HepG2 (cell line): ENCODE results near the gene ZNF483. TPM values are rescaled to one million over a fixed set of nuclear protein-coding genes. Genes with fewer than 3 reads are reported as not detected.

ENCODE experiments used
- AGO1 ChIP-seq: fragments of 200-400 bp; formaldehyde crosslinking; IDR thresholded peaks from 2 replicates; pipeline ENCODE4 v1.6.1; 2017; ENCODE audit warnings: mild to moderate bottlenecking, low read depth, low read length, moderate library complexity; ENCODE audit not compliant: poor library complexity, severe bottlenecking
- BORCS8-MEF2B ChIP-seq: sonication (generic); formaldehyde crosslinking; IDR thresholded peaks from 2 replicates; pipeline ENCODE4 v1.8.0; 2022; ENCODE audit warnings: mild to moderate bottlenecking, missing genetic modification reagents
- CEBPB ChIP-seq: IDR thresholded peaks from 2 replicates; pipeline ENCODE4 v1.6.1; 2011; ENCODE audit warnings: low read depth, low read length, improper control_type of control experiment, borderline replicate concordance
- DMAP1 ChIP-seq: IDR thresholded peaks from 2 replicates; pipeline ENCODE4 v1.6.1; 2016
- ELF4 ChIP-seq: sonication (generic); formaldehyde crosslinking; IDR thresholded peaks from 2 replicates; pipeline ENCODE4 v1.5.0; 2020; ENCODE audit warnings: missing genetic modification reagents, mild to moderate bottlenecking, moderate library complexity, borderline replicate concordance
- FOXA3 ChIP-seq: IDR thresholded peaks from 2 replicates; pipeline ENCODE4 v1.6.1; 2016; ENCODE audit warnings: missing genetic modification reagents, missing compliant biosample characterization
- KDM5A ChIP-seq: fragments of 200-600 bp; sonication (generic); IDR thresholded peaks from 2 replicates; pipeline ENCODE4 v1.7.0; 2018; ENCODE audit warnings: antibody characterized with exemption, mild to moderate bottlenecking, low read length, borderline replicate concordance
- KDM6A ChIP-seq: IDR thresholded peaks from 2 replicates; pipeline ENCODE4 v1.6.1; 2016; ENCODE audit warnings: low read depth
- SAP130 ChIP-seq: IDR thresholded peaks from 2 replicates; pipeline ENCODE4 v1.6.1; 2016; ENCODE audit warnings: low read depth
- SIN3A ChIP-seq: IDR thresholded peaks from 2 replicates; pipeline ENCODE4 v1.6.1; 2011; ENCODE audit warnings: low read depth, mild to moderate bottlenecking, control low read depth, low read length, borderline replicate concordance
- SIN3B ChIP-seq: fragments of 150-350 bp; IDR thresholded peaks from 2 replicates; pipeline ENCODE4 v1.6.1; 2014; ENCODE audit warnings: low read length
- SOX13 ChIP-seq, 3 experiments: fragments of 450-650 bp in 1 of 3; sonication (generic) in 1 of 3; formaldehyde crosslinking in 1 of 3; IDR thresholded peaks in 2 of 3; conservative IDR thresholded peaks in 1 of 3; 2 replicates each; pipeline versions ENCODE4 v1.5.0 to v1.6.1; 2016 to 2020; ENCODE audit warnings: antibody characterized with exemption in 1 of 3, mild to moderate bottlenecking in 1 of 3, missing compliant biosample characterization in 1 of 3, missing genetic modification reagents in 1 of 3, moderate library complexity in 1 of 3
- TARDBP ChIP-seq: sonication (generic); formaldehyde crosslinking; IDR thresholded peaks from 2 replicates; pipeline ENCODE4 v1.8.0; 2022; ENCODE audit warnings: mild to moderate bottlenecking, missing genetic modification reagents
- THAP11 ChIP-seq: IDR thresholded peaks from 2 replicates; pipeline ENCODE4 v1.6.1; 2016; ENCODE audit warnings: missing biosample characterization, missing genetic modification reagents
- ZFY ChIP-seq: sonication (generic); formaldehyde crosslinking; IDR thresholded peaks from 2 replicates; pipeline ENCODE4 v1.4.0; 2020; ENCODE audit warnings: missing genetic modification reagents
- ZNF530 ChIP-seq: sonication (generic); formaldehyde crosslinking; IDR thresholded peaks from 2 replicates; pipeline ENCODE4 v1.5.0; 2020; ENCODE audit warnings: low read depth, mild to moderate bottlenecking, missing genetic modification reagents
- ZNF747 ChIP-seq: sonication (generic); formaldehyde crosslinking; IDR thresholded peaks from 2 replicates; pipeline ENCODE4 v1.8.1; 2023; ENCODE audit warnings: missing genetic modification reagents, mild to moderate bottlenecking, borderline replicate concordance
- polyA plus RNA-seq, 8 experiments: library from polyadenylated mRNA; depleted of rRNA in 3 of 8; stranded (reverse) in 7 of 8; unstranded in 1 of 8; fragments of >200 nt; fragmentation: Illumina TruSeq in 4 of 8; extraction: Trizol in 4 of 8; gene quantifications; 2 replicates each; pipeline versions ENCODE4 v1.2.1 to v1.2.3, GENCODE V29; 2011 to 2016; ENCODE audit warnings: low read depth in 4 of 8, missing spikeins in 1 of 8, mixed read lengths in 1 of 8; ENCODE audit not compliant: insufficient read depth in 1 of 8
- total RNA-seq, 5 experiments: library from RNA; depleted of rRNA; stranded (reverse); fragments of >200 nt; fragmentation: Illumina TruSeq; extraction: Trizol; gene quantifications; 2 replicates each; pipeline ENCODE4 v1.2.3, GENCODE V29; 2016; ENCODE audit warnings: low read depth in 1 of 5
- TF ChIP-seq, protein P1 (sequence below): IDR thresholded peaks from 2 replicates; pipeline ENCODE4 v1.6.1; 2018; ENCODE audit warnings: missing genetic modification reagents, mild to moderate bottlenecking, missing compliant biosample characterization
- TF ChIP-seq, protein P2 (sequence below), 2 experiments: fragments of 450-650 bp in 1 of 2; sonication (generic) in 1 of 2; formaldehyde crosslinking; IDR thresholded peaks; 2 replicates each; pipeline versions ENCODE4 v1.5.0 to v1.8.0; 2020 to 2022; ENCODE audit warnings: mild to moderate bottlenecking in 1 of 2, missing genetic modification reagents in 1 of 2
- TF ChIP-seq, protein P3 (sequence below): sonication (generic); formaldehyde crosslinking; IDR thresholded peaks from 2 replicates; pipeline ENCODE4 v1.4.0; 2020; ENCODE audit warnings: missing genetic modification reagents
- TF ChIP-seq, protein P4 (sequence below): IDR thresholded peaks from 2 replicates; pipeline ENCODE4 v1.6.1; 2016; ENCODE audit warnings: missing compliant biosample characterization, missing genetic modification reagents, borderline replicate concordance
- TF ChIP-seq, protein P5 (sequence below): sonication (generic); formaldehyde crosslinking; IDR thresholded peaks from 2 replicates; pipeline ENCODE4 v1.8.0; 2022; ENCODE audit warnings: mild to moderate bottlenecking, missing genetic modification reagents; ENCODE audit not compliant: insufficient replicate concordance

The ZNF483 gene
- total and polyA plus RNA-seq, 2 of the 13 experiments (the other 11 are each of a cell fraction or from before 2014, with no cell fraction given): 2.0 to 9.5 TPM

DNA sequence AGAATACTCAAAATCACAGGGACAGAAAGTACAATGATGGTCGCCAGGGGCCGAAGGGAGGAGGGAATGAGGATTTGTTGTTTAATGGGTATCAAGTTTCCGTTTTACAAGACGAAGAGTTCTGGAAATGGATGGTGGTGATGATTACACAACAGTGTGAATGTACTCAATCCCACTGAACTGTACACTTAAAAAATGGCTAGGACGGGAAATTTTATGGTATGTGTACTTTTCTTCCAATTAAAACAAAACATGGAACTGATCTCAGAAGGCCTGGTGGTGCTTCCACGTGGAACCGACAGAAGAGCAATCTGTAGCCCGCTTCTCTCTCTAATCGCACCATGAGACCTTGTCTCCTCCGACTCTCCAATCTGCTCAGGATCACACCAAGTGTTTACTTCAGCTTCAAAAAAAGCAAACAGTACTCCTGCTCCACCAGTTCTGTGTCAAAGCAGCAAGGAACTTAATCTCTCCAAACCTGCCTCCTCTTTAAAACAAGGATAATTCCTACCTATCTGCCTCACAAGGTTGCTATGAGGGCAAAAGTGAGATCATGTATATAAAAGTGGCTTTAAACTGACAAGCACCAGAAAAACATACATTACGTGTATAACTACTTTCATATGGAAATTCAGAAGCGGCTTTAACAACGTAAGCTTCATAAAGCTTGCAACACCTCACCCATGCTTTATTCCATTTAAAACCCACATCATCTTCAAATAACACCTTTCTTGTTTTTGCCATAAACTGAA is 42.9 kb upstream of the ZNF483 start (continued):
- peak; percentile 37; the same call in 1 of the 2 replicates for TF ChIP-seq SAP130 (CRISPR knock-in tag)
- no peak for TF ChIP-seq SIN3B
- peak; percentile 80 for TF ChIP-seq CEBPB
- TF ChIP-seq BORCS8-MEF2B (CRISPR knock-in tag): no peak
- TF ChIP-seq, protein P1, sequence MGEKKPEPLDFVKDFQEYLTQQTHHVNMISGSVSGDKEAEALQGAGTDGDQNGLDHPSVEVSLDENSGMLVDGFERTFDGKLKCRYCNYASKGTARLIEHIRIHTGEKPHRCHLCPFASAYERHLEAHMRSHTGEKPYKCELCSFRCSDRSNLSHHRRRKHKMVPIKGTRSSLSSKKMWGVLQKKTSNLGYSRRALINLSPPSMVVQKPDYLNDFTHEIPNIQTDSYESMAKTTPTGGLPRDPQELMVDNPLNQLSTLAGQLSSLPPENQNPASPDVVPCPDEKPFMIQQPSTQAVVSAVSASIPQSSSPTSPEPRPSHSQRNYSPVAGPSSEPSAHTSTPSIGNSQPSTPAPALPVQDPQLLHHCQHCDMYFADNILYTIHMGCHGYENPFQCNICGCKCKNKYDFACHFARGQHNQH (CRISPR knock-in tag): peak; percentile 36; the same call in 1 of the 2 replicates
- TF ChIP-seq ZNF747 (CRISPR knock-in tag): 0 out of 2 replicates have a peak, but pooled peaks have one; percentile 25
- TF ChIP-seq AGO1: no peak
- TF ChIP-seq, protein P2, sequence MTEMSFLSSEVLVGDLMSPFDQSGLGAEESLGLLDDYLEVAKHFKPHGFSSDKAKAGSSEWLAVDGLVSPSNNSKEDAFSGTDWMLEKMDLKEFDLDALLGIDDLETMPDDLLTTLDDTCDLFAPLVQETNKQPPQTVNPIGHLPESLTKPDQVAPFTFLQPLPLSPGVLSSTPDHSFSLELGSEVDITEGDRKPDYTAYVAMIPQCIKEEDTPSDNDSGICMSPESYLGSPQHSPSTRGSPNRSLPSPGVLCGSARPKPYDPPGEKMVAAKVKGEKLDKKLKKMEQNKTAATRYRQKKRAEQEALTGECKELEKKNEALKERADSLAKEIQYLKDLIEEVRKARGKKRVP (CRISPR knock-in tag; IDR thresholded peaks at IDR 0.05): peak in 1 of 2 experiments; percentile 60; a peak in 2 of 4 replicates
- no peak for TF ChIP-seq KDM5A
- peak; percentile 20; the same call in 1 of the 2 replicates for TF ChIP-seq ZFY (CRISPR knock-in tag)
- TF ChIP-seq TARDBP (CRISPR knock-in tag): peak; percentile 51; the same call in 1 of the 2 replicates
- 0 out of 2 replicates have a peak, but pooled peaks have one; percentile 42 for TF ChIP-seq ELF4
- 0 out of 2 replicates have a peak, but pooled peaks have one; percentile 59 for TF ChIP-seq SIN3A
- peak; percentile 27 for TF ChIP-seq FOXA3
- peak; percentile 28; the same call in 1 of the 2 replicates for TF ChIP-seq DMAP1 (CRISPR knock-in tag)
- TF ChIP-seq, protein P3, sequence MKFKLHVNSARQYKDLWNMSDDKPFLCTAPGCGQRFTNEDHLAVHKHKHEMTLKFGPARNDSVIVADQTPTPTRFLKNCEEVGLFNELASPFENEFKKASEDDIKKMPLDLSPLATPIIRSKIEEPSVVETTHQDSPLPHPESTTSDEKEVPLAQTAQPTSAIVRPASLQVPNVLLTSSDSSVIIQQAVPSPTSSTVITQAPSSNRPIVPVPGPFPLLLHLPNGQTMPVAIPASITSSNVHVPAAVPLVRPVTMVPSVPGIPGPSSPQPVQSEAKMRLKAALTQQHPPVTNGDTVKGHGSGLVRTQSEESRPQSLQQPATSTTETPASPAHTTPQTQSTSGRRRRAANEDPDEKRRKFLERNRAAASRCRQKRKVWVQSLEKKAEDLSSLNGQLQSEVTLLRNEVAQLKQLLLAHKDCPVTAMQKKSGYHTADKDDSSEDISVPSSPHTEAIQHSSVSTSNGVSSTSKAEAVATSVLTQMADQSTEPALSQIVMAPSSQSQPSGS (CRISPR knock-in tag): no peak
- no peak for TF ChIP-seq KDM6A (CRISPR knock-in tag)
- TF ChIP-seq SOX13 (IDR thresholded peaks at IDR 0.05): no peak
- peak in 1 of 2 experiments; percentile 17; a peak in 1 of 4 replicates for TF ChIP-seq SOX13 (CRISPR knock-in tag; conservative IDR thresholded peaks at IDR 0.05 in 1 of 2, IDR thresholded peaks at IDR 0.05 in 1 of 2)
- TF ChIP-seq THAP11: peak; percentile 41; the same call in 1 of the 2 replicates
- TF ChIP-seq, protein P4, sequence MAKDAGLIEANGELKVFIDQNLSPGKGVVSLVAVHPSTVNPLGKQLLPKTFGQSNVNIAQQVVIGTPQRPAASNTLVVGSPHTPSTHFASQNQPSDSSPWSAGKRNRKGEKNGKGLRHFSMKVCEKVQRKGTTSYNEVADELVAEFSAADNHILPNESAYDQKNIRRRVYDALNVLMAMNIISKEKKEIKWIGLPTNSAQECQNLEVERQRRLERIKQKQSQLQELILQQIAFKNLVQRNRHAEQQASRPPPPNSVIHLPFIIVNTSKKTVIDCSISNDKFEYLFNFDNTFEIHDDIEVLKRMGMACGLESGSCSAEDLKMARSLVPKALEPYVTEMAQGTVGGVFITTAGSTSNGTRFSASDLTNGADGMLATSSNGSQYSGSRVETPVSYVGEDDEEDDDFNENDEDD: no peak
- TF ChIP-seq, protein P5, sequence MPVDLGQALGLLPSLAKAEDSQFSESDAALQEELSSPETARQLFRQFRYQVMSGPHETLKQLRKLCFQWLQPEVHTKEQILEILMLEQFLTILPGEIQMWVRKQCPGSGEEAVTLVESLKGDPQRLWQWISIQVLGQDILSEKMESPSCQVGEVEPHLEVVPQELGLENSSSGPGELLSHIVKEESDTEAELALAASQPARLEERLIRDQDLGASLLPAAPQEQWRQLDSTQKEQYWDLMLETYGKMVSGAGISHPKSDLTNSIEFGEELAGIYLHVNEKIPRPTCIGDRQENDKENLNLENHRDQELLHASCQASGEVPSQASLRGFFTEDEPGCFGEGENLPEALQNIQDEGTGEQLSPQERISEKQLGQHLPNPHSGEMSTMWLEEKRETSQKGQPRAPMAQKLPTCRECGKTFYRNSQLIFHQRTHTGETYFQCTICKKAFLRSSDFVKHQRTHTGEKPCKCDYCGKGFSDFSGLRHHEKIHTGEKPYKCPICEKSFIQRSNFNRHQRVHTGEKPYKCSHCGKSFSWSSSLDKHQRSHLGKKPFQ (CRISPR knock-in tag): peak; percentile 14
- TF ChIP-seq ZNF530 (CRISPR knock-in tag): no peak
